Activated naive CD8-positive, alpha-beta T cell treated with anti-CD3 and anti-CD28 coated beads for 36 hours (primary cell): ENCODE measurements around the gene ADGRV1. TPM values are rescaled to one million over a fixed set of nuclear protein-coding genes. Genes with fewer than 3 reads are reported as not detected.

Experiments used
- DNase-seq: peaks from one replicate; pipeline ENCODE4 v3.0.0; 2021
- H3K27ac Mint-ChIP-seq: one replicate; pipeline ENCODE4 v1.8.0; 2022; ENCODE audit warnings: mild to moderate bottlenecking, moderate library complexity, mixed read lengths
- H3K27me3 Mint-ChIP-seq: one replicate; pipeline ENCODE4 v1.8.0; 2022; ENCODE audit warnings: mild to moderate bottlenecking, mixed read lengths
- H3K36me3 Mint-ChIP-seq: one replicate; pipeline ENCODE4 v1.8.0; 2021; ENCODE audit warnings: mild to moderate bottlenecking, mixed read lengths
- H3K4me1 Mint-ChIP-seq: one replicate; pipeline ENCODE4 v1.8.0; 2021; ENCODE audit warnings: mixed read lengths
- H3K4me3 Mint-ChIP-seq: one replicate; pipeline ENCODE4 v1.8.0; 2022; ENCODE audit warnings: mild to moderate bottlenecking, moderate library complexity, mixed read lengths
- H3K9me3 Mint-ChIP-seq: one replicate; pipeline ENCODE4 v1.8.0; 2022; ENCODE audit warnings: mixed read lengths
- total RNA-seq, 2 experiments: library from RNA; stranded (reverse); gene quantifications; one replicate each; pipeline ENCODE4 v1.2.3, GENCODE V29; 2021

The ADGRV1 gene
- total RNA-seq, 2 experiments from 2014 or later = 0.14 TPM; not detected in 1

DNA sequence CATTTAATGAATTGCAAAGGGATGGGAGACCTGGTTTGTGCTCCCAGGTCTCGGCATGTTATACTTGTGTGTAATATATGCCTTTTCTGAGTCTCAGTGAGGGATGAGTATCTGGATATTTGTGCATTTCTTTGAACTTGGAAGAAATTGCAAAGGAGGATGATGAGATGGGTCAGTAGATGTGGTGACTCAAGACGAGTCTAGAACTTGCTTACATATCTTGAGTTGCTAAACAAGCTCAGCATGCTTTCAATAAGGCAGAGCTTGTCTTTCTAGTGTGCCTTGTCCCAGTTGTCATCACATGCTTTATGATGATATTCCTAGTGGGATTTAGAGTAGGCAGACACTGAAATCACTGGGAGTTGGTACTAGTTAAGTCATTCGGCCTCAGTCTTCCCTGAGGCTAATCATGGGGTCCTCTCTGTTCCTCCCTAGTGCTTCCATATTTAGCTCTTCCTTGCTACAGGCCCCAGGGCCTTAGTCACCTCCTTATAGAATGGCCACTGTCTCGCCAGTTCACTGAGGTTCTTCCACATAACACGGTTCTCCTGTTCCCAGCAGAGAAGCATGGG is 602.2 kb downstream of the ADGRV1 start:
- Mint-ChIP-seq H3K36me3 (no peaks in the 10 kb centered on the region), H3K27ac (no peak overlapping the region), H3K27me3 (no peaks in the 10 kb centered on the region), H3K4me3 (no peak overlapping the region), H3K4me1 (peaks cover 24% of the 10 kb centered on the region), H3K9me3 (no peaks in the 10 kb centered on the region)
- DNase-seq = no peak

DNA sequence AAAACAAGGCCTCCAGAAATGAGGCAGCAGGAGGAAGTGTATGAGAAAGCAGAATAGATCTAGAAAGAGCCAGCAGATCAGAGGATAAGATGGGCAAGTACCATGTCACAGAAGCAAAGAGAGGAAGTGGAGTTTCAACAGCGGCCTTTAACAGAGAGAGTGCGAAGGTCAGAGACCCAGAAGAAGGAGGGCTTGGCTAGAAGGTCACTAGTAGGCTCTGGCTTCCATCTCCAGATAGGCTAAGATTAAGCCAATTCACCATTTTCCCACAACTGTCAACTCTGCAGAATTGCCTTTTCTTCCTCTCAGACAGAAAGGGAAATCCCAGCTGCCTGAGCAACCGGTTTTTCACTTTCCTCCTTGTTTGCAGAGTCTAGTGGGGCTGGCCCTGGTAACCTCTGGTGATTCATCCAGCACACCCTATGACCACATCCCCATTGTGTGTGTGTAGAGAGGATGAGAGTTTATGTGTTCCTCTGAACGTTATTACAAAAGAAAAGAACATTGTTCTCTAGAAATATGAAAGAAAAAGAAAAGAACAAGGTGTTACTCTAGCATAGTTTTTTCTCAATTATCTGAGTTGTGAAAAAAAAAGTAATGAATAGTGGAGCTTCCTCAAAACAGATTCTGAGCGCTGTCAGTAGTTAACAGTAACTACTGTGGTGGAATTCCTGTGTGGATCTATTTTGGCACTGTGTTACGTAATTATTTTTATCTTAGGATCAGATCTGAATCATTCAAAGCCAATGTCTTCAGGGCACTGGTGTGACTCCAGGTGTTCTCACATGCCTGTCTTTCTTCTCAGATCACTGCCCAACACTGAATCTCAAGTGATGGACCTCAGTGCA is 604.2 kb downstream of the ADGRV1 start:
- peak overlapping the region; percentile 46 for H3K4me3 Mint-ChIP-seq
- peak; percentile 73 for DNase-seq
- H3K4me1 Mint-ChIP-seq = peaks cover 24% of the 10 kb centered on the region
- no peaks in the 10 kb centered on the region for H3K27me3 Mint-ChIP-seq
- no peaks in the 10 kb centered on the region for H3K36me3 Mint-ChIP-seq
- H3K9me3 Mint-ChIP-seq = no peaks in the 10 kb centered on the region
- peak overlapping the region; percentile 65 for H3K27ac Mint-ChIP-seq

DNA sequence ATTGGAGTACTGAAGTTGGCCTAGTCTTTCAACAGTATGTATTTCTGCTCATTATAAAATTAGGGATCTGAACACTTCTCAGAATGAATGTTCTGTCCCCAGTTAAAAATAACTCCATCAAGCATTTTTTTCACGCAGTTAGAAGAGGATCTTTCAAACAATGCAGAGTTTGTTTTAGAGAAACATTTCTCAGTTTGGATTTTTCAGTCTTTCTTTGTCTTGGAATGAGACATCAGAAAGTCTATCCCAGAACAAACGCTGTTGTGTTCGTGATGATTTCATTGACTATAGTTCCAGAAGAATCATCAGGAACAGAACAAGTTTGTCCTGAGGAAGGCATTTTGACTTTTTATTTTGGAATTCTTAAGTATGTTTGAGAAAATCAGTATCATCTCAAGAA is 605.8 kb downstream of the ADGRV1 start:
- H3K9me3 Mint-ChIP-seq = no peaks in the 10 kb centered on the region

DNA sequence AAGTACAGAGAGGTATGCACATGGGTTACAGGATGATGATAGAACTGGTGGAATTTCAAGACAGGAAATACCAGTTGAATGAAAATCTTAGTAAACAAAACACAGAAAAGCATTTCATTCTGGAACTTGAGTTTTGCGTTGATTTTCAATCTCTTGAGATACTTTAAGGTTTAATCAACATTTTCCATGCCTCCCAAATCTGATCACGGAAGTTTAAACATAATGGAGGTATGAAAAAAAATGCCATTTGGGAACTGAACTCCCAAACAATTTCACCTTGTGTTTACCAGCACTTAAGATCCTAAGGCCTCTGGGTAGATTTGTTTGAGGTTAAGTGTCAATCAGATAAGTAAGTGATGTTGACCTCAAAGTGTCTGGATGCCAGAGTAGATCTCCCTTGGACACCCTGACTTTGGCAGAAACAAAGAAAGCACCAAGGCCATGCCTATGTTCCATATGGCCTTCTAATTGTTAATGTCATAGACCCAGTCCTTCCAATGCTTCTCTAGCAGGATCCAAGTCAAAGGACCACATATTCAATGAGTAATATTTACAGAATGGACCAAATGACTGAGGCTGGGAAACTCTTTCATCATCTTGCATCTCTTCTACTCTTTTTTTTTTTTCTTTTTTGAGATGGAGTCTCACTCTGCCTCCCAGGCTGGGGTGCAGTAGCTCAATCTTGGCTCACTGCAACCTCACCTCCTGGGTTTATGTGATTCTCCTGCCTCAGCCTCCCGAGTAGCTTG is 607.6 kb downstream of the ADGRV1 start:
- Mint-ChIP-seq H3K9me3 (no peaks in the 10 kb centered on the region), H3K4me3 (no peak overlapping the region), H3K27ac (no peak overlapping the region), H3K27me3 (no peaks in the 10 kb centered on the region), H3K36me3 (no peaks in the 10 kb centered on the region), H3K4me1 (peaks cover 31% of the 10 kb centered on the region)
- DNase-seq = no peak

More for the DNA sequence above, 605.8 kb downstream of the ADGRV1 start:
- no peak overlapping the region for H3K4me3 Mint-ChIP-seq
- no peaks in the 10 kb centered on the region for H3K27me3 Mint-ChIP-seq
- no peaks in the 10 kb centered on the region for H3K36me3 Mint-ChIP-seq
- H3K27ac Mint-ChIP-seq = no peak overlapping the region
- no peak for DNase-seq
- H3K4me1 Mint-ChIP-seq = peaks cover 19% of the 10 kb centered on the region

DNA sequence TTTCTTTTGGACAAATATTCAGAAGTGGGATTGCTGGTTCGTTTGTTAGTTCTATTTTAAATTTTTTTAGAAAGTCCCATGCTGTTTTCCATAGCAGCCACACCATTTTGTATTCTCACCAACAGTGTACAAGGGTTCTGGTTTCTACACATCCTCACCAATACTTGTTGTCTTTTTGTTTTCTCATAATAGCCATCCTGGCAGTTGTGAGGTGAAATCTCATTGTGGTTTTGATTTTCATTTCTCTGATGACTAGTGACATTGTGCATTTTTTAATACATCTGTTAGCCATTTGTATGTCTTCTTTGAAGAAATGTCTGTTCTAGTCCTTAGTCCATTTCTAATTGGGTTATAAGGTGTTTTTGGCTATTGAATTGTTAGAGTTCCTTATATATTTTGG is 610.3 kb downstream of the ADGRV1 start:
- Mint-ChIP-seq H3K4me3 (no peak overlapping the region), H3K27ac (no peak overlapping the region), H3K4me1 (peaks cover 13% of the 10 kb centered on the region), H3K27me3 (no peaks in the 10 kb centered on the region), H3K36me3 (no peaks in the 10 kb centered on the region), H3K9me3 (no peaks in the 10 kb centered on the region)
- DNase-seq = no peak

DNA sequence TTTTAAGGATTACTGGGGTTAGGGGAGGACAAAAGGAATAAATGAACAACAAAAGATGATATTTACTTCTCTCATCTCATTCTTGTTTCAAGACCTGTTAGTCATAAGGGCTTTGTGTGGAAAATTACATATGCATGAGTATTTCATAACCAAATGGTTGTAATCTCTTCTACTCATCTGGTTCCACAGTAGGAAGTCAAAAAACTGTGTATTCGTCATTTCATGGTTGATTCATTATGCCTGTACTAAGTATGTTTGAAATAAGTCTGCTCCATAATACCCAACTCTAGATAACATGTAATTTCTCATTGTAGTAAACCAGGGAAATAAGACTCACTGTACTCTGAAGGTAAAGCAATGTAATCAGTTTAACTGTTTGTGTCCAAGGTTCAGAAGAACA is 611.7 kb downstream of the ADGRV1 start:
- peaks cover 13% of the 10 kb centered on the region for H3K4me1 Mint-ChIP-seq
- H3K9me3 Mint-ChIP-seq = no peaks in the 10 kb centered on the region
- no peak for DNase-seq
- H3K36me3 Mint-ChIP-seq = no peaks in the 10 kb centered on the region
- H3K4me3 Mint-ChIP-seq = no peak overlapping the region
- peak overlapping the region; percentile 43 for H3K27ac Mint-ChIP-seq
- peaks cover 3% of the 10 kb centered on the region for H3K27me3 Mint-ChIP-seq

DNA sequence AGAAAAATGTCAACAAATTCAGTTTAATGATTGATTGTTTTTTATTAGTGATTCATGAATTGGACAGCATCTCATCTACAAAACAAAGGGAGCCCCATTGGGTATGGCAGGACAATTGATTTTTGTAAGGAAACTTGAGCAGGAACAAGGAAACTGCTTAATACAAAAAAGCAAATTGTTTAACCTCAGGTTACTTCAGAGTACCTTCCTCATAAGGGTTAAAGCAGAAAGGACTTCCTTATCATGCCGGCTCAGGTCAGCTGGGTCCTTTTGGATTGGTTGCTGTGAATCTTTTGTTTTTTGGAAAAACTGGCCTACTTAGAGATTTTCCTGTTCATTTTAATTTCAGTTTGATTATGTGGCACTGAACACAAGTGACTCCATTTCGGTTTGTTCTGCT is 612.7 kb downstream of the ADGRV1 start:
- Mint-ChIP-seq H3K9me3 (no peaks in the 10 kb centered on the region), H3K4me3 (no peak overlapping the region), H3K36me3 (no peaks in the 10 kb centered on the region), H3K27me3 (peaks cover 3% of the 10 kb centered on the region), H3K4me1 (peaks cover 13% of the 10 kb centered on the region), H3K27ac (no peak overlapping the region)
- no peak for DNase-seq

DNA sequence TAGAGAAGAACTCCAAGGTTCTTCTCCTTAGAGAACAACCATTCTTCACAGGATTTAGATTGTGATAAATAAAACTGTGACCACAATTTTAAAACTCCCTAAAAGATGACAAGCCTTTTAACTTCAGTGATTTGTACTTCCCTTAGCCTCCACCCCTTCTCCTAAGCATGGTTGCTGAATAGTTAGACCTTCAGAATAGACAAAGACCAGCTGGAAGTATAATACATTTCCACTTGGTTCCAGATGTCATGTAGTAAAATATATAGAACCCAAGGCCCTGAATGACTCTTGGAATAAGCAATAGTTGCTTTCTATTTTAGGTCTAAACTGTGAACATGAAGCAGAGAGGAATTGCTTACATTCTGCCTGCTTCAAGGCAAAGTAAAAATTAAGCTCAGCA is 615.8 kb downstream of the ADGRV1 start:
- no peaks in the 10 kb centered on the region for H3K36me3 Mint-ChIP-seq
- no peak overlapping the region for H3K27ac Mint-ChIP-seq
- H3K4me1 Mint-ChIP-seq = peaks cover 18% of the 10 kb centered on the region
- H3K4me3 Mint-ChIP-seq = no peak overlapping the region
- no peaks in the 10 kb centered on the region for H3K9me3 Mint-ChIP-seq
- peaks cover 3% of the 10 kb centered on the region for H3K27me3 Mint-ChIP-seq
- DNase-seq = no peak

DNA sequence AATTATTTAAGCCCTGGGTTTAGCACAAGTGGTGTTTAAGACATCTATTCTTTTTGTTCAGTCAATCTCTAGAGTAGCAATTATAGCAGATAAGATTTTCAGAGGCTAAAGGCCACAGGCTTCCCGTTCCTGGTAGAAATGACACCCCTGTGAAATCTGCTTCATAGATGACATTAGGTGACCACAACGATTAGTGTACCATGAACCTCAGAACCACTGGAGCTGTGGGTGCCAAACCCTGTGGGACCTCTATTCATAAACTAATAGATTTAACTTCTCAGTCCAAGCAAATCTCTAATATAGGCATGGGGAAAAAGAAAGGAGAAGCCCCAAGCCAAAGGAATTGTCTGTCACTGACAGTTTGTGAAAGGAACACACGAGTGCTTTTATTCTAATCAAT is 617.1 kb downstream of the ADGRV1 start:
- H3K36me3 Mint-ChIP-seq = no peaks in the 10 kb centered on the region
- H3K27ac Mint-ChIP-seq = no peak overlapping the region
- H3K27me3 Mint-ChIP-seq = peaks cover 3% of the 10 kb centered on the region
- peaks cover 6% of the 10 kb centered on the region for H3K4me1 Mint-ChIP-seq
- no peaks in the 10 kb centered on the region for H3K9me3 Mint-ChIP-seq
- H3K4me3 Mint-ChIP-seq = no peak overlapping the region
- no peak for DNase-seq

DNA sequence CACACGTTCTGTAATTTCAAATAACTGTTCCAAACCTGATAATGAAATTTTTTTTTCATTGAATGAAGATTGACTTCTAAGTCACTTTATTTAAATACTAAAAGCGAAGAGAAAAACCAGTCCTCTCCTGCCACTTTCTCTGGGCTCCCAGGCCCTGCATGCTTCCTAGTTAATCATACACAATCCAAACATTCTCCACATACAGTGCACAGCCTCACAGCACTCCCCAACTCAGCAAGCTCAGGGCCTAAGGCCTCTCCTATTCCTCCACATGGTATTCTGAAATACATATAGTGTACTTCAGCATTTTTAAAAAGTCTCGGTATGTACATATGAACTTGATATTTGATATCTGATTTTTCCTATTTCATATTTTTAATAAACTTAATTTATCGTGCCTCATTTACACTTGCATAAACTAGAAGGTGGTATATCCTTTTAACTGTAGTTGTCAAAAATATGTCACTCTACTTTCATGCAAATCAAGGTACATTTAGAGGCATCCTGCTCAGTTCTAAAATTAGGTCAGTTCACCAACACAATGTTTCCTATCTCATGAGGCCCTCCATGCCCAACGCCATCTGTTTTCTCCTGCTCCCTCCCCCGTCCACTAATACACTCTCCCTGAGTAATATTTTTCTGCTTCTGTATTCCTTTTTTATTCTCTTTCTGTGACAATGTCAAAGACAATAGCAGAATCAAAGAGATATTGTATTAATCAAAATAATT is 617.9 kb downstream of the ADGRV1 start:
- DNase-seq = no peak

DNA sequence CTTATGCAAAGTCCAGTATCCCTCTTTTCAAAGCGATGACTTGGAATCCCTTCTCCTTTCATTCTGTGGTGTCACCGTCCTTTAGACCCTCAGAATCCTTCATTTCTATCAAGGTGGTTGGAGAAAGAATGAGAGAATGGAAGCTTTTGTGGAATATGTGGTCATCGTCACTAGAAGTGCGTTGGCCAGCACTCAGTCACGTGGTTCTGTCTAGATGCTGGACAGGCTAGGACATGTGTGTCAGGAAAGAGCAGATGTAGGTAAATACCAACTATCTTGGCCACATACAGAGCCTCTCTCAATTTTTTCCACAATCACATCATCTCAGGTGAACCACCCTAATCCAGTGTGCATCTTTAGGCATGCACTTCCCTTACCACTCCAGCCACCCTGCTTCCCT is 618.5 kb downstream of the ADGRV1 start:
- no peak overlapping the region for H3K4me3 Mint-ChIP-seq
- peaks cover 3% of the 10 kb centered on the region for H3K27me3 Mint-ChIP-seq
- no peak overlapping the region for H3K27ac Mint-ChIP-seq
- H3K36me3 Mint-ChIP-seq = no peaks in the 10 kb centered on the region
- H3K4me1 Mint-ChIP-seq = peaks cover 6% of the 10 kb centered on the region
- no peaks in the 10 kb centered on the region for H3K9me3 Mint-ChIP-seq
- DNase-seq = no peak

More for the DNA sequence above, 617.9 kb downstream of the ADGRV1 start:
- Mint-ChIP-seq H3K4me1 (peaks cover 6% of the 10 kb centered on the region), H3K4me3 (no peak overlapping the region), H3K9me3 (no peaks in the 10 kb centered on the region), H3K27ac (no peak overlapping the region), H3K36me3 (no peaks in the 10 kb centered on the region), H3K27me3 (peaks cover 3% of the 10 kb centered on the region)

DNA sequence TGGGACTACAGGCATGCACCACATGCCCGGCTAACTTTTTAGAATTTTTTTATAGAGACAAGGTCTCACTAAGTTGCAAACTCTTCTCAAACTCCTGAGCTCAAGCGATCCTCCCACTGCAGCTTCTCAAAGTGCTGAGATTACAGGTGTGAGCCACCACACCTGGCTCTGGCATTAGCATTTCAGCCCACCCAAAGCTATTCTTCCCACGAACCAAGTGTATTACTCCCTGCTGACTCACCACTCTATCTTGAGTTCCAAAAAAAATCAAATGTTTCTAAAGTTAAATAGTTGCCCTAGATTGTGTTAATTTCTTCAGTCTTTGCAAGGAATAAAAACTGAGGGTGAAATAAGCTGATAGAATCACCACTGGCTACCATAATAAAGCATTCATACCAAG is 619.0 kb downstream of the ADGRV1 start:
- Mint-ChIP-seq H3K27ac (no peak overlapping the region), H3K4me1 (peaks cover 6% of the 10 kb centered on the region), H3K36me3 (no peaks in the 10 kb centered on the region), H3K9me3 (no peaks in the 10 kb centered on the region), H3K4me3 (no peak overlapping the region), H3K27me3 (peaks cover 3% of the 10 kb centered on the region)
- no peak for DNase-seq

DNA sequence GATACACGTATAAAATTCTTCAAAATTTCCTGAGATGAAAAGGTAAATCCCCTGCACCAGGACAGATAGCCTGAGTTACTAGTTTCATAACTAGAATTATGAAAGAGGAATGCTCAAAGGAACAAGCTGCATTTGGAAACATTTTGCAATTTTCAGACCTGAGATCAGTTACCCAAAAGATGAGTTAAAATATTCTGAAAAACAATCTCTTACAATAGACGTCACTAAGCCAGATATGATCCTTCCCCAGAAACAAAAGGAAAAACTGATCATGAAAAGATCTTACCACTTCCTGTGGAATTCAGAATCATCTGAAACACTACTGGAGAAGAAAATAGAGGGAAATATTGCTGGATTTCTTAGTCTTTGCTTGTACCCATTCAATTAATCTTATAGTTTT is 619.9 kb downstream of the ADGRV1 start:
- H3K36me3 Mint-ChIP-seq = no peaks in the 10 kb centered on the region
- H3K27ac Mint-ChIP-seq = no peak overlapping the region
- H3K4me3 Mint-ChIP-seq = no peak overlapping the region
- H3K27me3 Mint-ChIP-seq = peaks cover 3% of the 10 kb centered on the region
- peaks cover 14% of the 10 kb centered on the region for H3K4me1 Mint-ChIP-seq
- no peak for DNase-seq
- no peaks in the 10 kb centered on the region for H3K9me3 Mint-ChIP-seq

DNA sequence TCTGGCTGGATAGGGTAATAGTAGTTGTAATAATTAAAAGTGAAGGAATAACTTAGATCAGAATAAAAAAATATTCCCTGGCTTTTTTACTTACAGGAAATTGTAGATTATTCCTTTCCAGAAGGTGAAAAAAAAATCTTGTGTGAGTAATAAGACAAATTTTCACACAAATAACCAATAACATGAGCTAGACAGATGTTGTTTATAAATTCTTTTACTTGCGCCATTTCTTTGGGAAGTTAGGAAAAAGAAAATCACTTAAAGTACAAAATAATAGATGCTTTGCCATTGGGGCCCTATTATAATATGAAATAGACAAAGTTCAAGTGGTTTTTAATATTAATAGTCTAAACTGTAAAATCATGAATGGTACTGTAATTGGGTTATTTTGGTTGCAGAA is 620.4 kb downstream of the ADGRV1 start:
- peaks cover 19% of the 10 kb centered on the region for H3K4me1 Mint-ChIP-seq
- no peaks in the 10 kb centered on the region for H3K9me3 Mint-ChIP-seq
- no peak overlapping the region for H3K27ac Mint-ChIP-seq
- H3K36me3 Mint-ChIP-seq = no peaks in the 10 kb centered on the region
- DNase-seq = no peak
- H3K27me3 Mint-ChIP-seq = peaks cover 3% of the 10 kb centered on the region
- no peak overlapping the region for H3K4me3 Mint-ChIP-seq

DNA sequence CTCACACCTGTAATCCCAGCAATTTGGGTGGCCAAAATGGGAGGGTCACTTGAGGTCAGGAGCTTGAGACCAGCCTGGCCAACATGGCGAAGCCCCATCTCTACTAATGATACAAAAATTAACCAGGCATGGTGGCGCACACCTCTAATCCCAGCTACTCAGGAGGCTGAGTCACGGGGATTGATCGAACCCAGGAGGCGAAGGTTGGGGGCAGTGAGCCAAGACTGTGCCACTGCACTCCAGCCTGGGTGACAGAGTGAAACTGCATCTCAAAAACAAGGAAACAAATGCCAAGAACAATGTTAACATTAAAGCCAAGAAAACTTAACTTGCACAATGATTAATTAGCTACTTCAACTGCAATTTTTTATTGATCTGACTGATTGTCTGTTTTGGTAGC is 621.9 kb downstream of the ADGRV1 start:
- Mint-ChIP-seq H3K36me3 (peaks cover 4% of the 10 kb centered on the region), H3K4me3 (no peak overlapping the region), H3K27ac (no peak overlapping the region), H3K9me3 (no peaks in the 10 kb centered on the region), H3K4me1 (peaks cover 22% of the 10 kb centered on the region), H3K27me3 (peaks cover 2% of the 10 kb centered on the region)
- DNase-seq = no peak
